Activated CD4-positive, alpha-beta memory T cell treated with anti-CD3 and anti-CD28 coated beads for 36 hours (primary cell): Measurements from ENCODE around the gene ERMARD. TPM values are rescaled to one million over a fixed set of nuclear protein-coding genes. Genes with fewer than 3 reads are reported as not detected.

Source experiments
- CTCF ChIA-PET: fragments of 350-600 bp; sonication (Branson Sonifier 250); formaldehyde crosslinking; loops from one replicate; lab custom pipeline; 2021; ENCODE audit warnings: antibody characterized with exemption, inconsistent platforms; lab: Charles Lee
- POLR2A ChIA-PET: fragments of 350-600 bp; sonication (Branson Sonifier 250); formaldehyde crosslinking; loops from one replicate; lab custom pipeline; 2021; ENCODE audit warnings: antibody characterized with exemption; lab: Charles Lee
- DNase-seq: peaks from one replicate; pipeline ENCODE4 v3.0.0-alpha.2; 2020
- H3K27ac Mint-ChIP-seq: one replicate; pipeline ENCODE4 v1.8.0; 2021; ENCODE audit warnings: mixed read lengths
- H3K27me3 Mint-ChIP-seq: one replicate; pipeline ENCODE4 v1.8.0; 2021; ENCODE audit warnings: mixed read lengths
- H3K36me3 Mint-ChIP-seq: one replicate; pipeline ENCODE4 v1.8.0; 2021; ENCODE audit warnings: mixed read lengths
- H3K4me1 Mint-ChIP-seq: one replicate; pipeline ENCODE4 v1.8.0; 2021; ENCODE audit warnings: low read depth, mixed read lengths
- H3K4me3 Mint-ChIP-seq: one replicate; pipeline ENCODE4 v1.8.0; 2021; ENCODE audit warnings: mild to moderate bottlenecking, mixed read lengths
- H3K9me3 Mint-ChIP-seq: one replicate; pipeline ENCODE4 v1.8.0; 2021; ENCODE audit warnings: mixed read lengths
- intact Hi-C: fragments of 100-400 bp; cut with micrococcal nuclease; formaldehyde crosslinking; loops from one replicate; pipeline ENCODE4 v1.15.1; 2023
- total RNA-seq, 2 experiments: library from RNA; stranded (reverse); gene quantifications; one replicate each; pipeline ENCODE4 v1.2.3, GENCODE V29; 2021

ERMARD gene
- total RNA-seq, 2 experiments from 2014 or later: 23.9 to 24.6 TPM

DNA sequence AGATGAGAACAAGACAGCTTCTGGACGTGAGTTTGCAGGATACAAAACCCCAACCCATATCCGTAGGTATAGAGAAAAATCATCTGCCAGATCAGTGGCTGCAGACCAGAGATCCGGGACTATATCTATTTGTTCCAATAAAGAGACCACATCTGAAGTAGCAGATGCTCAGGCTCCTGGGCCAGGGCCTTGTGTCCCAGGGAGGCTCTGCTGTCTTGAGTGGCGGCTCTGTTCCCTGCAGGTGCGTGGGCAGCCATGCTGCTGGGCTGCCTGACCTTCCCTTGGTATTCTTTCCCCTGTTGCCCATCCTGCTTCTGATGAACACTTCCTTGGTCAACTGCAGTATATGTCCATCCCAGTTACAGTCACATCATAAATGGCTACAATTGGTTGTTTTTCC, 34.9 kb downstream of the ERMARD start:
- ChIA-PET POLR2A (no interaction called here), CTCF (no interaction called here)
- H3K9me3 Mint-ChIP-seq: no peaks in the 10 kb centered on the region
- intact Hi-C loops: no loop called here
- H3K36me3 Mint-ChIP-seq: peaks cover 15% of the 10 kb centered on the region
- peaks cover 2% of the 10 kb centered on the region for H3K27me3 Mint-ChIP-seq
- no peak for DNase-seq
- H3K27ac Mint-ChIP-seq: no peak overlapping the region
- H3K4me3 Mint-ChIP-seq: no peak overlapping the region
- H3K4me1 Mint-ChIP-seq: peaks cover 18% of the 10 kb centered on the region

DNA sequence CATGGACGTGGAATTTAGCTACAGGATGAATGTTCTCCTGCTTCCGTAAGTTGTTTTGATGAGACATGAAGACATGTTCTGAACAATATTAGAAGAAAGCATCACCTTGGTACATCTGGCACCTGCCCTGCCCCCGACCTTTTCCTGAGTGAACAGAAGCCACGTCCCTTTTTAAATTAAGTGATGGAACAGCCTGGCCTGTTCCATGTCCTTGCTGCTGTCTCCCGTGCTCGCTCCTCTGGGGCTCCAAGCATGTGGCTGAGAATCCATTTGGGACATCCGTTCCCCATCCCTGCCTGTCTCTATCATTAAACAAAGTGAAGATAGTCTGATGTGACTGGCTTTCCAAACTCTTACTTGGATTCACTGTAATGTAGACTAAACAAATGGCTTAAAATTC, 36.4 kb downstream of the ERMARD start:
- H3K4me3 Mint-ChIP-seq: no peak overlapping the region
- H3K27ac Mint-ChIP-seq: no peak overlapping the region
- intact Hi-C loops: no loop called here
- peaks cover 11% of the 10 kb centered on the region for H3K36me3 Mint-ChIP-seq
- H3K9me3 Mint-ChIP-seq: no peaks in the 10 kb centered on the region
- H3K27me3 Mint-ChIP-seq: peaks cover 7% of the 10 kb centered on the region
- POLR2A ChIA-PET: no interaction called here
- DNase-seq: no peak
- CTCF ChIA-PET: interaction anchor here (1.0 to 3.8 kb wide), 2 partner anchors 17 to 44 kb away, joined by 3 to 58 read pairs; no protein-coding TSS in a partner anchor
- peaks cover 19% of the 10 kb centered on the region for H3K4me1 Mint-ChIP-seq

DNA sequence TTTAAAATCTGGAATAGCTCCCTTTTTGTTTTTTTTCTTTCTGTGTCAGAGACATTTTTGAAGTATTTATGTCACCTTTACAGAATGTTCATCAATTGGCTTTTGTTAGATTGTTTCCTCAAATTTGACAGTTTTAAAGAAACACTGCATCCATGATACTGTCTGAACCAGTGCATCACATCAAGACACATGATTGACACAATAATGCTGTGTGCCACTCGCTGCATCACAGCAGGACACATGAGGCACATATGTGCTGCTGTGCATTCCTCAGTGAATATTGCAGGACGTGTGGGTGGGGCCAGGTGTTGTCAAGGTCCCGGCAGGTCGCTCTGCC, 37.4 kb downstream of the ERMARD start:
- H3K9me3 Mint-ChIP-seq: no peaks in the 10 kb centered on the region
- peaks cover 7% of the 10 kb centered on the region for H3K27me3 Mint-ChIP-seq

DNA sequence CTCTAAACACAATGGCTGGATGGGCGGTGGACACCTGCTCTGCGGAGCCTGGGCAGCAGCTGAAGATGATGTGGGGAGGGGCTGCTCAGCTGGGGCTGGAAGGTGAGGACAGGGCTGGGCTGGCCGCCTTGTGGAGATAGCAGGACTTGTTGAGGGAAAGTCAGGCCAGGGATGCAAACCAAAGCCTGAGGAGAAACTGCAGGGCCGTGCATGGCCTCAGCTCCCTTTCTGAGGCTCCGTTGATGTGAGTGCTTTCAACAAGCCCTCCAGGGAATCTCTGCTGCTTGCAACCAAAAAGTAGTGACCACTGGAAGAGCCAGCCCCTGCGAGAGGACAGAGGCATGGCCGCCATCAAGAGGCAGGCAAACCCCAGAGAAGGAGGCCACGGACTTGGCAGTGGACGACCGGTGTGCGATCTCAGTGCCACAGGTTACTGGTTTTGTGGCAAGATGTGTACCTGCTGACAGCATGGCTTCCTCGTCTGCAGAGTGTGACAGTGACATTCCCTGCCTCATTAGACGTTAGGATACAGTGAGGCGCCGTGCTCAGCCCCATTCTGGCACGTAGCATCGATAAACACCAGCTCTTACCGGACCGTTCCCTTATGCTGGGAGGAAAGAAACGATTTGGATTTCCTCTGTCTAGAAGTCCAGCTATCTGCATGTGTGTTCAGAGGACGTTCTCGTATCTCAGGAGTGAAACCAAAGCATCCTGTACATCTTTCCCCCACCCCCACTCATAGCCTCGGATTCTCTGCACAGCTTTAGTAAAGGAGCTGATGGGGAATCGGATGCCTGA, 37.9 kb downstream of the ERMARD start:
- ChIA-PET POLR2A (interaction anchor here (0.8 to 2.1 kb wide), 4 partner anchors 14 to 501 kb away, joined by 3 to 7 read pairs (median 4); partner anchors contain the start of genes DLL1, DYNLT2 and ERMARD), CTCF (interaction anchor here (0.6 to 3.8 kb wide), 32 partner anchors 9 to 833 kb away, joined by 3 to 58 read pairs (median 3); partner anchors contain the start of genes DYNLT2 and ERMARD)
- intact Hi-C loops: no loop called here
- DNase-seq: no peak
- Mint-ChIP-seq H3K36me3 (no peaks in the 10 kb centered on the region), H3K27ac (no peak overlapping the region), H3K4me3 (peak overlapping the region; percentile 78), H3K9me3 (no peaks in the 10 kb centered on the region), H3K27me3 (peaks cover 7% of the 10 kb centered on the region), H3K4me1 (peaks cover 19% of the 10 kb centered on the region)

More for the DNA sequence above, 37.4 kb downstream of the ERMARD start:
- Mint-ChIP-seq H3K36me3 (peaks cover under 1% of the 10 kb centered on the region), H3K4me3 (no peak overlapping the region), H3K4me1 (peaks cover 19% of the 10 kb centered on the region), H3K27ac (no peak overlapping the region)
- intact Hi-C loops: no loop called here
- ChIA-PET CTCF (interaction anchor here (2.4 to 3.8 kb wide), 4 partner anchors 10 to 741 kb away, joined by 12 to 58 read pairs (median 14); no protein-coding TSS in a partner anchor), POLR2A (interaction anchor here (2.1 kb wide), 1 partner anchor 15 kb away, joined by 7 read pairs; no protein-coding TSS in a partner anchor)
- DNase-seq: no peak

DNA sequence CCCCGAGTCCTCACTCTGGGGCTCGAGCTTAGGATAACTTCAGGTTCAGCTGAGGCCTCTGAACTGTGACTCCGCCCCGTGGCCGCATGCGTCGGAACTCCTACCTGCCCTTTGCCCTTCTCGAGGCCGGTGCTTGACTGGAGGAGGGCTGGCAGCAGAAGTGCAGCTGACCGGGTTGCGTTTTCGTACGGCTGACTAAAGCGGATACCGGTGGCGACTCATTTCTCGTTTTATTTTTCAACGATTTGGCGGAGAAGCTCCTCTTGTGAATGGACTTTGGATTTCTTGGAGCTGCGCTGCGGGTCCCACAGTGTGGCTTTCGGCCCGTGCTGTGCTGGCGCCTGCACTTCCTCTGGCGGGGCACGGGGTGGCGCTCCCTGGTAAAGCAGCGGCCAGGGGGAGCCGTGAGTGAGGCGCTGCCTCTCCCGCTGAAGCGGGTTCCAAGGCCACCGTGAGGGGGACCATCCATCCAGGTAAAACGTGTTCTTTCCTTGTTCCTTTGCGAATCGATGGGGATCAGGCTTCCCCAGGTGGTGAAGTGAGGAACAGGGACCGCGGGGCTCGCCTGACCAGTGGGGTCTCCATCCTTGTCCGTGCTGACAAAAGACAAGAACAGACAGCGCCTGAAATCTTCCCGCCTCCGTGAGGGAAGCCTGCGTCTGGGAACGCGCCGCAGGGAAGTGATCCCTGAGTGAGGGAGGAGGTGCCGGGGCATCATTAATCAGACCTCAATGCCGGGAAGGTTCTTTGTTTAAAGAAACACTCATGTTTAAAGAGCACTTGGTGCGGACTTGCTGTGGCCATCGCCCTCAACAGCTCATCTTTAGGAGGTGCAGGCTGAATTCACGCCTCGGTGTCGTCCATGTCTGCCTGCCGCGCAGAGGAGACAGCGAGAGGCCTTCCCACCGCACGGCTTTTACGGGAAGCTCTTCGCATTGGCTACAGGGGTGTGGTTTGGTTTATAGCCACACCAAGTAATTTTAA, 38.8 kb downstream of the ERMARD start:
- ChIA-PET POLR2A (interaction anchor here (0.8 to 2.1 kb wide), 6 partner anchors 13 to 500 kb away, joined by 3 to 7 read pairs (median 4); partner anchors contain the start of genes DLL1, DYNLT2 and ERMARD), CTCF (interaction anchor here (0.6 to 3.8 kb wide), 36 partner anchors 9 to 833 kb away, joined by 3 to 58 read pairs (median 3); partner anchors contain the start of genes DYNLT2 and ERMARD)
- Mint-ChIP-seq H3K4me1 (peaks cover 19% of the 10 kb centered on the region), H3K4me3 (peak overlapping the region; percentile 78), H3K27ac (peak overlapping the region; percentile 38), H3K27me3 (peaks cover 7% of the 10 kb centered on the region), H3K9me3 (no peaks in the 10 kb centered on the region), H3K36me3 (no peaks in the 10 kb centered on the region)
- peak; percentile 84 for DNase-seq
- intact Hi-C loops: loop anchor here (1.0 to 10.0 kb wide), 4 partner anchors 39 to 727 kb away; partner anchors contain the start of genes DLL1, DYNLT2 and ERMARD

DNA sequence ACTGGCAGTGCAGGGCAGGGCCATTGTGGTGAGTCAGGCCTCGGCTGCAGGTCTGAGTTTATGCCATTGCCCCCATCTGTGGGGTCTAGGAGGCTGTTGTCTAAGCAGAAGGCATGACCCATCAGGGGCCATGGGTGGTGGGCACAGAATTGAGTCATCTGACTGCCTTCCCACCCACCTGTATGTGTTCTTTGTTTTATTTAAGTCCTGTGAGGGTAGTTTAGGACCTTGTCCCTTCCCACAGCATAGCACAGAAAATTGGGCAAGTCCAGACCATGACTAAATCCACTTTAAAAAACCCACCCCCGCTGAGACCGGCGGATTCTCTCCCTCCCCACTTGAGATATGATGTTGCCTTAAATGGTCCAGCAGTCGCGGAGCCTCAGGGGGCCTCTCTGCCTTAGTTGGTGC, 40.3 kb downstream of the ERMARD start:
- Mint-ChIP-seq H3K27me3 (peaks cover 7% of the 10 kb centered on the region), H3K27ac (no peak overlapping the region), H3K4me3 (no peak overlapping the region), H3K4me1 (peaks cover 19% of the 10 kb centered on the region), H3K36me3 (no peaks in the 10 kb centered on the region), H3K9me3 (no peaks in the 10 kb centered on the region)
- ChIA-PET POLR2A (no interaction called here), CTCF (no interaction called here)
- DNase-seq: no peak
- intact Hi-C loops: loop anchor here (5.0 to 10.0 kb wide), 3 partner anchors 73 to 726 kb away; partner anchors contain the start of gene DLL1

DNA sequence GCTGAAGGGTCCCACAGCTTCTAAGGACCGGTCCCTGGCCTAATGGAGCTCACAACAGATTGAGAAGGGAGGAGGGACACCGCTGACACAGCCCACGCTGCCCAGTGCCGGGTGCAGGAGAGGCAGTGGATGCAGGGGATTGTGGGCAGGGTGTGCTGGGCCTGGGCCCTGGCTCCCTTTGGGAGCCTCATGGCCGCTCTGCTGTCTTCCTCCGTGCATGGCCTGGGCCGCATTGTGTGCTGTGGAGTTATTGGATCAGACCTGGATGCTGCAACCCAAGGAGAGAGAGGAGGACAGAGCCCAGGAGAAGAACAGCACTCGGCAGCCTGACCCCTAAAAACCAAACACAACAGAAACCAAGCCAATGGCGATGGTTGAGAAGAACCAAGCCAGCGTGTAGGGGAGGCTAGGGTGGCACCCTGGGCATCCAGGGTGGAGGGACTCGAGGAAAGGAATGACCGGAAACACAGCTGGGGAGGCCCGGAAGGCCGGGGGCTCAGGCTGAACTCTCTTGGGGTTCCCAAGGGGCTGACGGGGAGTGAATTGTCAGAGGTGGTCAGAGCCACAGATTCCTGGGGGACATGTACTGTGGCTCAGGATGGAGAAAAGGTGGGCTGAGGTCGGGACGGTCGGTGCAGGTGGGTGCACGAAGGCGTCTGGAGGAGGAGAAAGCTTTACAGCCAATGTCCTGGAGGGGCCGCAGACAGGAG, 41.0 kb downstream of the ERMARD start:
- Mint-ChIP-seq H3K4me1 (peaks cover 19% of the 10 kb centered on the region), H3K9me3 (no peaks in the 10 kb centered on the region), H3K27ac (no peak overlapping the region), H3K36me3 (no peaks in the 10 kb centered on the region), H3K27me3 (peaks cover 7% of the 10 kb centered on the region), H3K4me3 (no peak overlapping the region)
- intact Hi-C loops: loop anchor here (5.0 to 10.0 kb wide), 3 partner anchors 72 to 725 kb away; partner anchors contain the start of gene DLL1
- ChIA-PET POLR2A (no interaction called here), CTCF (no interaction called here)
- DNase-seq: no peak

DNA sequence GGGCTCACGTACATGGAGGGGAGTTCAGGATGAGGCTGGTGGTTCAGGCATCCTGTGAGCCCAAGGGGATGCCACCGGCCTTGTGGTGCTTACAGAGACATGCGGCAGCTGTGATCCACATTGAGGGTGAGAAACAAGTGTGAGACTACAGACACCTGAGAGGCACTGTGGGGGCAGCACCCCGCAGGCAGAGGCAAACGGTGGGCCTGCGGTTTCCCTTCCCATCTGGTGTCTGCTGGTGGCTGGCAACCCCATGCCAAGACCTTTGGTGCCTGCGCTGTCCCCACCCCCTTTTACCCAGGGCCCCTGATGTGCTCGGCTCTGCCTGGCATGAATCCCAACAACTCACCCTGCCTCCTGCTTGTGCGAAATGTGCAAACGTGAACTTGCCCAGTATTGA, 42.0 kb downstream of the ERMARD start:
- H3K27ac Mint-ChIP-seq: no peak overlapping the region
- intact Hi-C loops: loop anchor here (5.0 to 10.0 kb wide), 3 partner anchors 71 to 724 kb away; partner anchors contain the start of gene DLL1
- H3K9me3 Mint-ChIP-seq: no peaks in the 10 kb centered on the region
- CTCF ChIA-PET: interaction anchor here (1.2 to 1.4 kb wide), 2 partner anchors 13 to 737 kb away, joined by 3 to 4 read pairs; no protein-coding TSS in a partner anchor
- POLR2A ChIA-PET: no interaction called here
- no peak overlapping the region for H3K4me3 Mint-ChIP-seq
- no peak for DNase-seq
- H3K4me1 Mint-ChIP-seq: peaks cover 19% of the 10 kb centered on the region
- H3K27me3 Mint-ChIP-seq: peaks cover 7% of the 10 kb centered on the region
- H3K36me3 Mint-ChIP-seq: no peaks in the 10 kb centered on the region

DNA sequence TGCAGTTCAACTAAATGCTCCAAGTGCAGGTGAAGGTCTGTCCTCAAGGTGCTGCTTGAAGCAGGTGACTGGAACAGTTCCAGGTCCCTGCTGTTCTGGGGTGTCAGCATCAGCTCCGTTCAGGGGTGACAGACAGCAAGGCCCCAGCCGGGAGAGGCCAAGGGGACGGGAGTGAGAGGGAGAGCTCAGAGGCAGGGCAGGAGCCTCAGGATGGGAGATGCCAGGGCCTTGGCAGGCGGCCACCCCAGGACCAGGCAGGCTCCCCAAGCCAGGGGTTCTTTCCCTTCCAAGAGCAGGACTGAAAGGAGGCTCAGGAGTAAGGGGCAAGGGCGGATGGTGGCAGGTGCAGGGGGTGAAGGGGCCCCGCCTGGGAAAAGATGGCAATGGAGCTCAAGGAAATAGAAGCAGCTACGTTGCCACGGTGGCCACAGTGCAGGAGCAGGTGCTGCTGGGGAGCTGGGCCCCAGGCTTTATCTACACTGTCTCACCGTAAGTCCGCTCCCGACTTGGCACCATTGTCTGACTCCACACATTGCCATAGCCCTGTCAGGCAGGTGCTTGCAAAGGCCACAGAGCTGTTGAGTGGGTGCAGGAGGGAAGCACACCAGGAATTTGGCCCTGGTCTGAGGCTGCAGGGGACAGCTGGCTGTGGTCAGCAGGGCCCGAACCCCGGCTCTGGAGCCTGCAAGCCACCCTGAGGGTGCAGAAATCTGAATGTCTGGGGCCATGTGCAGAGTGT, 43.1 kb downstream of the ERMARD start:
- Mint-ChIP-seq H3K9me3 (no peaks in the 10 kb centered on the region), H3K4me3 (no peak overlapping the region), H3K27me3 (peaks cover 8% of the 10 kb centered on the region), H3K36me3 (no peaks in the 10 kb centered on the region), H3K4me1 (peaks cover 18% of the 10 kb centered on the region), H3K27ac (no peak overlapping the region)
- CTCF ChIA-PET: interaction anchor here (1.4 kb wide), 1 partner anchor 12 kb away, joined by 3 read pairs; no protein-coding TSS in a partner anchor
- POLR2A ChIA-PET: interaction anchor here (1.2 kb wide), 1 partner anchor 11 kb away, joined by 3 read pairs; no protein-coding TSS in a partner anchor
- intact Hi-C loops: loop anchor here (5.0 to 10.0 kb wide), 3 partner anchors 70 to 723 kb away; partner anchors contain the start of gene DLL1
- DNase-seq: no peak

DNA sequence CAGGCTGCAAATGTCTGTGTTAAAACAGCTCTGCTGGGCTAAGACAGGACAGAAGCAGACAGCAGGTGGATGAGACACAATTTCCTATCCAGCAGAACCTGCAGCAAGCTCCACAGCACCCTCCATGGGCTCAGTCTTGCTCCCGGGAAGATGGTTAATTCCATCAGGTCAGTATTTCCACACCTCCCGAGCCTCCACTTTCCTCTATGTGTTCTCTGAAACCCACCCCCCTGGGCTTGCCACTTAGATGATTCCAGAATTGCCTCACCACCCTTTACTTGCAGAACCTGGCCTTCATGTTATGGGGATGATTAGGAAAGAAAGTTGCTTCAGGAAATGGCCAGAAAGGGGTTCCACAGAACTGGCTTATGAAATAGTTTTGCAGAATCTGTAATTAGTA, 43.8 kb downstream of the ERMARD start:
- H3K27ac Mint-ChIP-seq: no peak overlapping the region
- H3K9me3 Mint-ChIP-seq: no peaks in the 10 kb centered on the region
- H3K4me3 Mint-ChIP-seq: no peak overlapping the region
- peaks cover 11% of the 10 kb centered on the region for H3K4me1 Mint-ChIP-seq
- DNase-seq: no peak
- H3K36me3 Mint-ChIP-seq: no peaks in the 10 kb centered on the region
- ChIA-PET POLR2A (interaction anchor here (1.2 kb wide), 1 partner anchor 11 kb away, joined by 3 read pairs; no protein-coding TSS in a partner anchor), CTCF (no interaction called here)
- intact Hi-C loops: loop anchor here (10.0 kb wide), 2 partner anchors 70 to 500 kb away; partner anchors contain the start of gene DLL1
- H3K27me3 Mint-ChIP-seq: peaks cover 8% of the 10 kb centered on the region
